HG03432 (cell line): ENCODE data around the gene HBZ.
"Not testable (repeated sequence)": the region's sequence is repeated elsewhere in the genome, so short reads cannot be mapped to it uniquely, and the experiment has no call there.

Experiments used
- ATAC-seq: cut with Tn5 transposase; IDR thresholded peaks from one replicate; pipeline ENCODE4 v1.9.1; 2021; ENCODE audit warnings: mild to moderate bottlenecking, moderate library complexity; ENCODE audit not compliant: unreplicated experiment

HBZ gene

GRCh38 chr16:133716-134115 is 18.7 kb upstream of the HBZ start:
- no peak for ATAC-seq

GRCh38 chr16:138049-138417 is 14.4 kb upstream of the HBZ start:
- ATAC-seq = no peak

GRCh38 chr16:140175-140857 is 12.1 kb upstream of the HBZ start:
- ATAC-seq = no peak

DNA sequence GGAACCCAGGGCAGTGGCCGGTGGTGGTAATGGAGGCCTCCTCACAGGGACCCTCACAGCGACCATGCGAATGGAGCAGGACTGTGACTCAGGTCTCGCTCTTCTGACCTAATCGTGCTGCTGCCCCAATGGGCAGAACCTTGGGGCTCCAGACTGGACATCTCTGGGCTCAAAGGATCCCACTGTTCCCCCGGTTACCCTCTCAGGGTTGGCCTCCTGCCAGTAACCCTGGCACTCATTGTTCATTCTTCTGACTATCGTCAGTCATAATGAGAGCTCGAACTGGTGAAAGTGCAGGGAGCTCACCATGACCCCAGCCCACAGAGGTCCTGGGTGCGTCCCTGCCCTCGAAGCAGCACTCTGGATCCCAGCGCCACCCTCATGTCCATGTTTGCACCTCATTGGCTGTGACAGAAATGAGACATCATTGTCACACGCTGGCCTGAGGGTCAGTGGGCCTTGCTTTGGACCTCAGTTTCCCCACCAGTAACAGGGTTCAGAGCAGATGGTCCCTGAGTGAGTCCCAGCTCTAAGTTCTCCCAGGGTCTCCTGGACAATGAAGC is 10.0 kb upstream of the HBZ start:
- ATAC-seq = no peak

- no peak for ATAC-seq
Measured at GRCh38 chr16:143047-143446, 9.4 kb upstream of the HBZ start.

- ATAC-seq = no peak
Measured at GRCh38 chr16:143456-143855, 9.0 kb upstream of the HBZ start.

GRCh38 chr16:144797-145252 is 7.6 kb upstream of the HBZ start:
- ATAC-seq = no peak

- no peak for ATAC-seq
Measured at GRCh38 chr16:146646-147045, 5.8 kb upstream of the HBZ start.

DNA sequence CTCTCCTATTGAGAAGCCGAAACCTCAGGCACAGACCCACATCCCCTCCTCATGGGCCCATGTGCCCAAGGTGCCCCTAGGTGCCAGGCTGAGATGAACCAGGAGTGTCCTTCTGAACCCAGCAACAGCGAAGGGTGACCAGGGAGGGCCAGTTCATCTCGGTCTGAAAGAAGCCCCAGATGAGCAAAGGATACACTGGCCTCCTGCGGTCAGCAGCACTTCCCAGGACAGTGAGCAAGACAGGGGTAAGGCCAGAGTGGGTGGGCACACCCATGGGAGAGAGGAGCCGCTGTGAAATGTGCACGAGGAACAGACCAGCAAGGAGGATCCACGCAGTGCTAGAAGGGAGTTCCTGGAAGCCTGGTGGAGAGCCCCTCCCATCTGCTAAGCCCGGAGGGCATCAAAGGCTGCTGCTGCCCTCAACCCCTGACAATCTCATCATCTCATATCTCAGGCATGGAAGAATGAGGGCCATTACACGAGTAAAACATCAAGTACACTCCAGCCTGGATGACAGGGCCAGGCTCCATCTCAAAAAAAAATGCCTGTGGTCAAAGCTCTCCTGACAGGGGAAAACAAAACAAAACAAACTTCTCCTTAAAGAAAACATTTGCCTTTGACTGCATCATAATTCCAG is 3.3 kb upstream of the HBZ start:
- ATAC-seq = no peak

DNA sequence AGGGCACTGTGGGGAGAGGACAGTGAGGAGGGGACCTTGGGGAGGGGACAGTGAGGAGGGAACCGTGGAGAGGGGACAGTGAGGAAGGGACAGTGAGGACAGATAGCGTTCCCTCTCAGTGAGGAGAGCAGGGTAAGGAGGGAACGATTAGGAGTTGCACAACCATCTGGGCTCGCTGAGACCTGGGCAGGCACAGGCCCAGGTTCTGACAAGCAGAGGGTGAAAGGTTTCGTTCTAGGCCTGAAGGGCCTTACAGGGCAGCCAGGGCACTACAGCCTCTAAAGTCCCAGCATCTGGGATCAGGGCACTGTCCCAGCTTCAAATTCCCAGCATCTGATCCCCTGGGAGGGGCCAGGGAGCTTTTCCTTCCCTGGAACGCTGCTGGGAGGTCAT is 681 bp downstream of the HBZ start:
- not testable (repeated sequence) for ATAC-seq

- not testable (repeated sequence) for ATAC-seq
Measured at GRCh38 chr16:153550-154216, 1.2 kb downstream of the HBZ start.

DNA sequence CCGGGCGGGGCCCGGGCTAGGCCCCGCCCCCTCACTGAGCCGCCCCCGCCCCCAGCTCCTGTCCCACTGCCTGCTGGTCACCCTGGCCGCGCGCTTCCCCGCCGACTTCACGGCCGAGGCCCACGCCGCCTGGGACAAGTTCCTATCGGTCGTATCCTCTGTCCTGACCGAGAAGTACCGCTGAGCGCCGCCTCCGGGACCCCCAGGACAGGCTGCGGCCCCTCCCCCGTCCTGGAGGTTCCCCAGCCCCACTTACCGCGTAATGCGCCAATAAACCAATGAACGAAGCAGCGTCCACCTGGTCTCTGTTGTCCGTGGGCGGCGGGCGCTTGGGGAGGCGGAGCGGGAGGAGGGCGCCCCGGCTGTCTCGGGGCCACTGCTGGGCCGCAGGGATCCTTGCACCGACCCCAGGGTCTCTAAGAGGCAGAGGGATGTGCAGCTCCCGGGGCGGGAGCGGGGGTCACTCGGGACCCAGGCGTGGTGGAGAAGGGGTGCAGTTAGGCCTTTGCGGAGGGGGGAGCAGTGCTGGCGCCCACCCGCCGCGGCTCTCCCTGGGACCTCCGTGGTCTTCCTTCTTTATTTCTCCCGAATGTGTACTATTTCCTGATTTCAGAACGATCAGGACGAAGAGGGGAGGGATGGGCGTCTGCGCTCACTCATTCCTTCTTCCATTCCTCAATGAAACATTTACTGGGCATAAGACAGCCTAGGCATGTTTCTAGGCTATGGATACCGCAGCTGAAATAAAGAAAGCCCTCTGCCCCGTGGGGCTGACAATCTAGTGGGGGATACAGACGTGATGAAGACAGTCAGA is 2.0 kb downstream of the HBZ start:
- no peak for ATAC-seq

- no peak for ATAC-seq
Measured at GRCh38 chr16:155031-155398, 2.6 kb downstream of the HBZ start.

DNA sequence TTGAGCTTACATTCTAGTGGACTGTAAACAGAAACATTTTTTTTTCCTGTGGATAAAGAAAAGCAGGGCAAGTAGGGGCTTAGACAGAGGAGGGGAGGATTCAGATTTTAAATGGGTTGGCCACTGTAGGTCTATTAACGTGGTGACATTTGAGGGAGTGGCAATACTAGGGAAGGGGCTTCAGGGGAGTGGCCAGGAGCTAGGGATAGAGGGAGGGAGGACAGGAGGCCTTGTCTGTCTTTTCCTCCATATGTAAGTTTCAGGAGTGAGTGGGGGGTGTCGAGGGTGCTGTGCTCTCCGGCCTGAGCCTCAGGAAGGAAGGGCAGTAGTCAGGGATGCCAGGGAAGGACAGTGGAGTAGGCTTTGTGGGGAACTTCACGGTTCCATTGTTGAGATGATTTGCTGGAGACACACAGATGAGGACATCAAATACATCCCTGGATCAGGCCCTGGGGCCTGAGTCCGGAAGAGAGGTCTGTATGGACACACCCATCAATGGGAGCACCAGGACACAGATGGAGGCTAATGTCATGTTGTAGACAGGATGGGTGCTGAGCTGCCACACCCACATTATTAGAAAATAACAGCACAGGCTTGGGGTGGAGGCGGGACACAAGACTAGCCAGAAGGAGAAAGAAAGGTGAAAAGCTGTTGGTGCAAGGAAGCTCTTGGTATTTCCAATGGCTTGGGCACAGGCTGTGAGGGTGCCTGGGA is 6.8 kb downstream of the HBZ start:
- ATAC-seq = no peak

DNA sequence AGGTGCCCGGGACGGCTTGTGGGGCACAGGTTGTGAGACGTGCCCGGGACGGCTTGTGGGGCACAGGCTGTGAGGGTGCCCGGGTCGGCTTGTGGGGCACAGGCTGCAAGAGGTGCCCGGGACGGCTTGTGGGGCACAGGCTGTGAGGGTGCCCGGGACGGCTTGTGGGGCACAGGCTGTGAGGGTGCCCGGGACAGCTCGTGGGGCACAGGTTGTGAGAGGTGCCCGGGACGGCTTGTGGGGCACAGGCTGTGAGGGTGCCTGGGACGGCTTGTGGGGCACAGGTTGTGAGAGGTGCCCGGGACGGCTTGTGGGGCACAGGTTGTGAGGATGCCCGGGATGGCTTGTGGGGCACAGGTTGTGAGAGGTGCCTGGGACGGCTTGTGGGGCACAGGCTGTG is 7.8 kb downstream of the HBZ start:
- not testable (repeated sequence) for ATAC-seq

GRCh38 chr16:160691-161190 is 8.3 kb downstream of the HBZ start:
- no peak for ATAC-seq

GRCh38 chr16:162271-162991 is 10.0 kb downstream of the HBZ start:
- ATAC-seq = no peak

DNA sequence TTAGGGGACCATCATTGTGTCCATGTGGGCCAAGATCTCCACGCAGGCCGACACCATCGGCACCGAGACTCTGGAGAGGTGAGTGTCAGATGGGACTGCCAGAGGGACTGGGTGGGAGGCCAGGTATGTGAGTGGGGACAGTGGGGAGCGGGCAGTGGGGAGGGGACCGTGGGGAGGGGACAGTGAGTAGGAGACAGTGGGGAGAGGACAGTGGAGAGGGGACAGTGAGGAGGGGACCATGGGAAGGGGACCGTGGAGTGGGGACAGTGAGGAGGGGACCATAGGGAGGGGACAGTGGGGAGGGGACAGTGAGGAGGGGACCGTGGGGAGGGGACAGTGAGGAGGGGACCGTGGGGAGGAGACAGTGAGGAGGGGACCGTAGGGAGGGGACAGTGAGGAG is 10.7 kb downstream of the HBZ start:
- not testable (repeated sequence) for ATAC-seq

- not testable (repeated sequence) for ATAC-seq
Measured at GRCh38 chr16:163696-164095, 11.3 kb downstream of the HBZ start.
